GM21390 (cell line): ENCODE measurements around the gene TKTL1.

Experiments used
- ATAC-seq: cut with Tn5 transposase; IDR thresholded peaks from one replicate; pipeline ENCODE4 v1.9.1; 2021; ENCODE audit not compliant: unreplicated experiment

Gene TKTL1

DNA sequence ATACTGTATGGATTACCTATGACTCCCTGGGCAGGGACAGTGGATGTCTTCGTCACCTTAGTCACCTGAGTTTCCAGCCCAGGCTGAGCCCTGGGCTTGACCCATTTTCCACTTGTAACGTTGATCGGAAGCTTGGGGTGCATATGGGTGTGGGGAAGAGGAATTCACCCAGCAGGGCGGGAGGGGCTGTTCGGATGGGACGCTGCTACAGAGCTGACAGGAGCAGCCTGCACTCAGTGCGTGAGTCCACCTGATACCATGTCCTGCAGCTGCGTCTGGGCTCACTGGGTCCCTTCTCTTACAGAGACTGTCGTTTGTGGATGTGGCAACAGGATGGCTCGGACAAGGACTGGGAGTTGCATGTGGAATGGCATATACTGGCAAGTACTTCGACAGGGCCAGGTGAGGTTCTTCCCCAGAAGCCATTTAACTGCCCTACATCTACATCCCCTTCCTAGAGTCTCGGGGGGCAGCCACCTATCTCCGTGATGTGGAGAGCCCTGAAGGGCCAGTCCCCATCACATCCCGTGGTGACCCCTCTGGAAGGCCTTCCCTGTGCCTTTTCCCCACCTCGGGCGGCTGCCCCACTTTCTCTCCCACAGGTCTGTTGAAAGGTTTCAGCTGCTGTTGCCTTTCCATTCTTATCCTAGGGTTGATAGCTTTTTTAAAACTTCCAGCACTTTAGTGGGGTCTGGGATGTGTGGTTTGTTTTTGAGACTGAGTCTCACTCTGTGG lies 13.6 kb downstream of the TKTL1 start:
- no peak for ATAC-seq

DNA sequence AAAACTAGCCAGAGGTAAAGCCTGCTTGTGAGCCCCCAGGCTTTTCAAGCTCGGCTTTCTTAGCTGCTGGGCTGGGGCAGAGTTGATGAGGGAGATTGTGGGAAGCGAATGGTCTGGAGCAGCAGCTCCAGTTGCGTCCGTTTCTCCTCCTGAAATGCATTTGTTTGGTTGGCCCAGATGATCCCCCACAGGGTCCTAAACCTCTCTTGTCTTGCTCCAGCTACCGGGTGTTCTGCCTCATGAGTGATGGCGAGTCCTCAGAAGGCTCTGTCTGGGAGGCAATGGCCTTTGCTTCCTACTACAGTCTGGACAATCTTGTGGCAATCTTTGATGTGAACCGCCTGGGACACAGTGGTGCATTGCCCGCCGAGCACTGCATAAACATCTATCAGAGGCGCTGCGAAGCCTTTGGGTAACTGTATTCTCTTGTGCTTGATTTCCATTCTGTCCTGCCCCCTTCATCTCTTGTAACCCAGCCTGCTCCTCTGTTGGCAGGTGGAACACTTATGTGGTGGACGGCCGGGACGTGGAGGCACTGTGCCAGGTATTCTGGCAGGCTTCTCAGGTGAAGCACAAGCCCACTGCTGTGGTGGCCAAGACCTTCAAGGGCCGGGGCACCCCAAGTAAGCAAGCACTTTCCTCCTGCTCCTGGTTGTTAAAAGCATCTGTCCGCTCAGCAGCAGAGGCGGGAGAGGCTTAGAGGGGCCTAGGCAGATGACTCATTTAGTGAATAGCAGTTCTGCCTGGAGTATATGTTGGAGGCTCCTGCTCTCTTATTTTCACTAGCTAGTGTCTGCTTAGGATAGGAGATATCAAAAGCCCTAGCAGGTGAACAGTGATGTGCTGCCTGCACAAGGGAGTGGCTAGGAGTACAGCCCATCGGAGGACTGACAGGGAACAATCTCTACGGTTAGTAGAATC lies 15.3 kb downstream of the TKTL1 start:
- no peak for ATAC-seq

DNA sequence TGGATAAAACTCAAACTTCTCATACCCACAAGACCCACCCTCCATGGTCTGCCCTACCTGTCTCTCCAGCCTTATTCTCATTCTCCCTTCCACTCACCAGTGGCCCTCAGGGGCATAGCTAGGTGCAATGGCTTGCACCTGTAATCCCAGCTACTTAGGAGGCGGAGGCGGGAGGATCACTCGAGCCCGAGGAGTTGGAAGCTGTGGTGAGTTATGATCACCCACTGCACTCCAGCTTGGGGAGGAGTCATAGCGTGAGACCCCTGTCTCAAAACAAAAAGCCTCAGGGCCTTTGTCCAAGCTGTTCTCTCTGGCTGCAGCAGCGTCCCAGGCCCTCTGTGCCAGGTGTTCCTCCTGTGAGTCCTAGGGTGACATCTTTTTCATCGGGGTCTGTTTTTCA lies 16.5 kb downstream of the TKTL1 start:
- no peak for ATAC-seq

DNA sequence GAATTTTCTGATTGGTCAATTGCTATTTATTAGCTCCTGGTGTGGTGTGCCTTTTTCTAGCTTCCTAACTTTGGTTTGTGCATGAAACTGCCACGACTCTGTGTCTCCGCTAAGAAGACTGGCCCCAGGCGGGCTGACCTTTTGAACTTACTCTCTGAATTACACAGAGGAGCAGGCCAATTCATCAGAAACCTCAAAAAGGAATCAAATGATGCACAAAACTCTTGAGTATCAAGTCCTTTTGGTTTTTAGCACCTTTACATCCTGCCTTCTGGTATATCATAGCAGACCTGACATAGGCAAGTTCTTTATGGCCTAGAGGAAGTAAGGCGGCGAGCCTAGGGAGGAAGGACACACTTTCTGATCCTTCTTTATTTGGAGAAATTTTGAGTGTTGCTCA lies 17.6 kb downstream of the TKTL1 start:
- no peak for ATAC-seq

DNA sequence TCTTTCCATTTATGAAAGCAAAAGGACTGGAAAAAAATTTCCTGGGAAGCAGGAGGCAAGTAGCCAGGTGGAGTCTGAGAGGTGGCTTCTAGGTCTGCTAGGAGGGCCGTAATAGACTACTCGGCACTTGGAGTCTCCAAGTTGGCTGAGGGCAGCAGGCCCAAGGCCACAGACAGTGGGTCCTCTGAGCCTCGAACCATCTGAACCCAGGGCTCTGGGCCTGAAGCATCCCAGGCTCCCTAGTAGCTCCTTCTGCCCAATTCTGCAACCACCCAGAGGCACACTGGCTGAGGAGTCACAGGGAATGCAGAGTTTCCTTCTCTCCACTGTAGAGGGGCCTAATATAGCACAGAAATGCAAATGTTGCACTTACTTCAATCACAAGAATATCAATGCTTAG lies 19.8 kb downstream of the TKTL1 start:
- ATAC-seq: no peak

DNA sequence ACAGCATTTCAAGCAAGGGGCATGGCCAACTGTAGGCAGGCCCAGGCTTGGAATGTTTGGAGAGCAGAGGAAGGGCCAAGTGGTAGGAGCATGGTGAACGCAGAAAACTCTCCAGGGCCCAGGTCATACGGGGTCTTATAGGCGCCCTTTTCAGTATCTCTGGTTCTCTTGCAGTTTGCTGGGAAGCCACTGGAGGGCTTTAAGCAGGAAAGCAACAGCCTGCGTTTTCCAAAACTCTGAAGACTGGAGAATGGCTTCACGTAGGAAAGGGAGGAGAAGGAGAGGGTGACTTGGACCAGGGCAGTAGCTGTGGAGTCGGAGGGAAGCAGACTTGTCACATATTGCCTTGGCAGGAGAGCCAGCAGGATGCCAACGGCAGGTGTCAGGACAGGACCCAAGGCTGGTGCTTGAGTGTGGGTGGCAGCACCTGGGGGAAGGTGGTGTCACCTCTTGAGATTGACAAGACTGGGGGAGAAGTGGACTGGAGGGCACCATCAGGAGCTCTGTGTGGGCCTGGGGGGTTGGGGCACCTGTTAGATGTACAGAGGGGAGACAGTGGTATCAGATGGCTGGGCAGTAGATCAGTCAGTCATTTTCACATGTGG lies 21.9 kb downstream of the TKTL1 start:
- no peak for ATAC-seq

DNA sequence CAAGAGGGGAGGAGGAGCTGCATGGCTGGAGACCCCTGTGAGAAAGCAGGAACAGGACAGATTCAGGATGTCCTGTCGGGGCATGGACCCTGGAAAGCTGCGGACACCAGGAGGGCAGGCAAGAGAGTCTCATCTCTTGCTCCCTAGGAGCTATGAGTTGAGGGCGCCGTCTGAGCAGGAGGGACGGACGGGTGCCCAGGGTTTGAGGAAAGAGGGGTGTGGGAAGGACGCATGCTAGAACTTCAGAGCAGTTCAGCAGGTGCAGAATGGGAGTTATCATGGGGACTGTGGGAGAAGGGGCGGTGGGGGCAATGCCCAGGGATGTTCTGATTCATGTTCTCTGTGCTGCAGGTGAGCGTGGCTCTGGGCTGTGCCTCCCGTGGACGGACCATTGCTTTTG lies 24.8 kb downstream of the TKTL1 start:
- ATAC-seq: no peak

DNA sequence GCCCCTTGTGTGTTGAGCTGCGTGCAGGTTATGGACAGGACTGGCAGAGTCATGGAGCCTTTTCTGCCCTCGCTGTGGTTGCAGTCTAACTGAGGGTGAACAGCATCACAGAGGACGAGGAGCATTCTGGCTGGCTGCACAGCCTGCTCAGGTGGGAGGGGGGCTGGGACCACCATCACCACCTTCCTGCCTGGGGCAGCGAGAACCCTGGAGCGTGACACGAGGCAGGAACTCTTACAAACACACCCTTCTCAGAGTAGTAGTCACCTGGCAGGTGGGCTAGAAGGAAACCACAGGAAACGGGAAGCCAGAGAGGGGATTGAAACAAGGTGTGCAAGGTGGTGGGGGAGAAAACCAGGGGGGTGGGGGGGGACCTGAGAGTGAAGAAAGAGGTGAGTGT lies 25.6 kb downstream of the TKTL1 start:
- no peak for ATAC-seq

DNA sequence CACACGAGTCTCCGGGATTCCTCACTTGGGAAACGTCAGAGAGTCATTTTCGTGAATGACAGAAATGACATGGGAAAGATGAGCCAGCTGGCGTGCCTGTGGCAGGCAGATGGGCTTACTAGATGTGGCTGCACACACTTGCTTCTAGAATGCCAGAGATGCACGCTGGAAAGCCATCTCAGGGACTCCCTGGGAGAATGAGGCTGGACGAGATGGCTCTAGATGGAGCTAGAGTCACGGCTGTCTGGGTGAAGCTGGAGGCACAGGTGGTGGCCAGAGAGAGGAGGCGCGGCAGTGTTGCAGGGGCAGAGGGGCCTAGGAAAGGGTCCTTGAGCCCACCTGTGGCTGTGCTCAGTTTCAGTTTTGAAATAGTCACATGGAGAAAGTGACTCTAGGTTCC lies 26.0 kb downstream of the TKTL1 start:
- ATAC-seq: no peak

DNA sequence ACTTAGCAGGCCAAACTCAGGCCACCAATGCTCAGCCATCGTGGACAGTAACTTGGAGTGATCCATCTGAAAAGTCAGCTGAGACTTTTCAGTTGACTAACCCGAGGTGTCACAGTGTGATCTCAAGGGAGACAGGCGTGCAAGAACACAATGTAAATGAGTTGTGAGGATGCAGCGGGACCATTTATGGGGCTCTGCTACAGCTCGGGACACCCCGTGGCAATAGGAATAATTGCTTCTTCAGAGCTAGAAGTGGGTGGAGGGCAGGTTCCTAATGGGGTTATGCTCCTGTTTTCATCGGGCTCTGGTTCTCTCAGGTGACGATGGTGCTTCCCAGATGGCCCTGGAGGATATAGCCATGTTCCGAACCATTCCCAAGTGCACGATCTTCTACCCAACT lies 27.3 kb downstream of the TKTL1 start:
- ATAC-seq: no peak

DNA sequence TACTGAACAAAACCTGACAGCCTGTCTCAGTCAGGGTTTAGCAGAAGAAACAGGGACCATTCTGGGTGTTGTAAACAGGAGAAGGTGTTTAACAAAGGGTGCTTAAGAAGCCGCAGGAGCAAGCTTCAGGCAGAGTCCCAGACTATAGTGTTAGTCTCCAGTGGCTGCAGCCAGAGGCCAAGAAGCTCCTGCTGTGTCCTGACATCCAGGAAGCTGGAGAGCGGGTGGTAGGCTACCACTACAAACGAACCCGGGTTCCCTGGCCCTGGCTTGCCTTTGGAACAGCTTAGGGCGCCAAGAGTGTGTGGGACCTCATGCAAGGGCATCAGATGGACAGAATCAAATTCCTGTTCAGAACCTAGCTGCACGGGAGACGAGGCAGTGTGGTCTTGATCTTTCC lies 27.9 kb downstream of the TKTL1 start:
- ATAC-seq: no peak

DNA sequence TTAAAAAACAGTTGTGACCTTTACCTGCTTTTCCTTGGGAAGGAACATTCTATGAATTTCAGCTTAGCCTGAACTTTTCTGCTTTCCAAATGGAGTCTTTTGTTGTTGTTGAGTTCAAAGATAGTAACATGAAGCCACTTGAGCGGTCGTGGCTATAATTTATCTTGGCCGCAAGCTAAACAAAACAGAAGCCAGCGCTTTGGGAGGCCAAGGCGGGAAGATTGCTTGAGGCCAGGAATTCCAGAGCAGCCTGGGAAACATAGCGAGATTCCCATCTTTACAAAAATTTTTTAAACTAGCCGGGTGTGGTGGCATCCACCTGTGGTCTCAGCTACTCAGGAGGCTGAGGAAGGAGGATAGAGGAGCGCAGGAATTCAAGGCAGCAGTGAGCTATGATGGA lies 29.9 kb downstream of the TKTL1 start:
- ATAC-seq: no peak

DNA sequence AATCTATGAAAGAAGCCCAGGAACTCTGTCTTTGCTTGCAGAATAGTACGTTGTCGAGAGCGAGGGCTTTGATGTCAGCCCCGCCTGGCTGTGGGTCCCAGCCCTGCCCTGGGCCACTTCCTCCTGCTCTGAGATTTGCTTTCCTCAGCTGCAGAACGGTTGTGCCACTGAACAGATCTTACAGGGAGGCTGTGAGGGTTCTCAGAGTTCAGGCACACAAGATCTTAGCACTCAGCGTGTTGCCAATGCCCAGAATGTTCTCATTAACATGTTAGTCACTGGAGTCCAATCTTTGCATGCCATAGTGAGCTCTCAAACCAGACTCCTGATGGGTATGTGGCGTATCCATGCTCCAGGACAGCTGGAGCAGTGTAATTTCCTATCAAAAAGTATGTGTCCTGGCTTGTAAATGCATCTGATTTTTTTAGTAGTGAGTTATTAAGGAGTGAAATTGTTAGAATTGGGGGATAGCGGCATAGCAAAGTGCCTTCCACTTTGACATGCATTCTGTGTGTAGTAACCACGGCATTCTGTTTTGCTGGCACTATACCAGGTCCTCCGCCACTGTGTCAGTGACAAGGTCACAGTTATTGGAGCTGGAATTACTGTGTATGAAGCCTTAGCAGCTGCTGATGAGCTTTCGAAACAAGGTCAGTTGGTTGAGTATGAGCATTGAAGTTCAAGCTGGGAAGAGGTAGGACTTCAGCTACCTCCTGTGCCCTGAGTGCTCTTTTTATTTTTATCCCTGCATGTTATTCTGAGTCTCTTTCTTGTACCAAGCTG lies 31.6 kb downstream of the TKTL1 start:
- no peak for ATAC-seq

DNA sequence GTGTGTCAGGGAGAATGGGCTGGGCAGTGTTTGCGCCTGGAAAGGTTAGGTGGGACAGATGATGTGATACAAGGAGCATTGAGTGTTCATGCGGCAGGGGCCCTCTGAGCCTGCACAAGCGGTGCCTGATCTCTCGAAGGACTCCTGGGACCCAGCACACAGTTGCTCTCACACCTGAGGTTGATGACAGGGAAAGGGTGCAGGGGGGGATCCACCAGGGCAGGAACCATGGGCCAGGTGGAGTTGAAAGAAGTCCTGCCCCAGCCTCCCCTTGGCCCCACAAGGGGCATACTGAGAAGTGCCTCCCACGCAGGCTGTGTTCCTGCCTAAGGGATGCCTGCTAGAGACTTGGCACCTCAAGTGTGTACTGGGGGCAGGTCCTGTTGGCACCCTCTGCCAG lies 33.1 kb downstream of the TKTL1 start:
- no peak for ATAC-seq

DNA sequence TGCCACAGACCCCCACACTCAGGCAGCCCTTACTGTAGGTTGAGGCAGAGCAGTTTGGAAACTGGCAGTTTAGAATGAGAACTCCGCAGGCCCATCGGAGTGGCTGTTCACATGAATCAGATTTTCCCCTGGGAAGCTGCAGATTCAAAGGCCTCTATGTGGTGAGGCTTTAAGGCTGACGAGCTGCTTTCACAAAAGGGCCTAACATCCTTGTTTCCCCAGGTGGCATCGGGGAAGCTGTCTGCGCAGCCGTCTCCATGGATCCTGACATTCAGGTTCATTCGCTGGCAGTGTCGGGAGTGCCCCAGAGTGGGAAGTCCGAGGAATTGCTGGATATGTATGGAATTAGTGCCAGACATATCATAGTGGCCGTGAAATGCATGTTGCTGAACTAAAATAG lies 33.7 kb downstream of the TKTL1 start:
- no peak for ATAC-seq

DNA sequence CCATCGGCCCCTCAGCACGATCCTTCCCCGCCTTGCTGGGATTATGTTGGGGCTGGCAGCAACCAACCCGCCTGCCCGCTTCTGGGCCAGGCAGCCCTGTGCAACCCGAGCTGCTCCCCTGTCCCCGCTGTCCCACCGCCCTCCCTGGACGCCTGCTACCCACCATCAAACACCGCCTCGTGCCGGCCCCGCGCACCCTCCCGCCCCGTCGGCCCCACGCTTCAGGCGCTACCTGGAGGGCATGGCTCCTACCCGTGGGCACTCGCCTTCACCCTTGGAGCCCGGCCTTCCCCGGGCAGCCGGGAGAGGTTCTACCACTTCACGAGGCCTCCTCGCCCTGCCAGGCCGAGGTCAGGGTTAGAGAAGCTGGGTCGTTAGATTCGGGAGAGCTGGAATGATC lies 37.0 kb downstream of the TKTL1 start:
- no peak for ATAC-seq

DNA sequence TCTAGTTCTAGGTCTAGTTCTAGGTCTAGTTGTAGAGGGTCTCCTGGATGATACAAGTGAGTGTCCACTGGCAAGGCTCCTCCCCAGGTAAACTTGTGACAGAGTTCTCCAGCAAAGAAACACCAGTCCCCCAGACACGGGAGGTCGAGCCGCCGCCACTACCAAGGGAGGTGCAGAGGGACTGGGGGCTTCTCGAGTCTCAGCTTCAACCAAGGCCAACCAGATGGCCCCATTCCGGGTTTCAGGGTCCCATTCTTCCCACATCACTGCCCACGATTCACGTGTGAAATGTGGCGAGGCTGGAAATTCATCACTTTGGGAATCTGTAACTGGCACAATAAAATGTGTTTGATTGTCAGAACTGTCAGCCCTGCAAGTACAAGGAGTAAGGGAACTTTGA lies 37.5 kb downstream of the TKTL1 start:
- ATAC-seq: no peak

DNA sequence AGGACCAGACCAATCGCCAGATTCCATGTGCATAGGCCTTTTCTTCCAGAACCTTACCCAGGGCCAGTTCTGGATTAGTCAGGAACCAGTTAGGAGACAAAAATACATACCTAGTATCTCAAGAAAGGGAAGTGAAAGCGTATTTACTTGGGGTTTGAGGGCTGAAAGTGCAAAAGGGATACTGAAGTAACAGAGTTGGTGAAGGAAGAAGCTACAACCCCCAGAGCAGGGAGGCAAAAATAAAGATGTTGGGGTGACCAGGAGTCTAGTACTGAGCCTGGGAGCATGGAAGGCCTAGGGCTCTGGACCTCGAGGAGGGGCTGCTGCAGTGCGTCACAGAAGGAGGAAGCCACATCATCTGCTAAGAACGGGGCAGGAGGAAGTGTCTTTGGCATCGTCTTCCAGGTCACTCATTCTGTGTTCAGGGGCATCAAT lies 38.3 kb downstream of the TKTL1 start:
- ATAC-seq: peak; percentile 77

DNA sequence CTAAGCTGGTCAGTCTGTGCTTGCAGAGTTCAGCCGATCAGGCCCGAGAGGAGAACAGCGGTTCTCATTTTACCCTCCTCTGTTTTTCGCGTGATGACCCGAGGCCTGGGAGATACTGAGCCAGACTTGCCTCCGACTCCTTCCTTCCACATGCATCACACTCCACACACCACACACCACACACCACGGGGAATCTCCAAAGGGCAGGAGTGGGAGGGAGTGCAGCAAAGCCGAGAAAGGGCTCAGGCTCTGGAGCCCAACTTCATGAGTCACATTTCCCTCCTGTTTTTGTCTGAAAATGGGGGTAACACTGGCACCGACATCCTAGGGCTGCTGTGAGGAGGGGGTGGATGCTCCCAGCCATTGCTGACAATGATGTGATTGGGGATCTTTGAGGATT lies 38.9 kb downstream of the TKTL1 start:
- ATAC-seq: no peak

DNA sequence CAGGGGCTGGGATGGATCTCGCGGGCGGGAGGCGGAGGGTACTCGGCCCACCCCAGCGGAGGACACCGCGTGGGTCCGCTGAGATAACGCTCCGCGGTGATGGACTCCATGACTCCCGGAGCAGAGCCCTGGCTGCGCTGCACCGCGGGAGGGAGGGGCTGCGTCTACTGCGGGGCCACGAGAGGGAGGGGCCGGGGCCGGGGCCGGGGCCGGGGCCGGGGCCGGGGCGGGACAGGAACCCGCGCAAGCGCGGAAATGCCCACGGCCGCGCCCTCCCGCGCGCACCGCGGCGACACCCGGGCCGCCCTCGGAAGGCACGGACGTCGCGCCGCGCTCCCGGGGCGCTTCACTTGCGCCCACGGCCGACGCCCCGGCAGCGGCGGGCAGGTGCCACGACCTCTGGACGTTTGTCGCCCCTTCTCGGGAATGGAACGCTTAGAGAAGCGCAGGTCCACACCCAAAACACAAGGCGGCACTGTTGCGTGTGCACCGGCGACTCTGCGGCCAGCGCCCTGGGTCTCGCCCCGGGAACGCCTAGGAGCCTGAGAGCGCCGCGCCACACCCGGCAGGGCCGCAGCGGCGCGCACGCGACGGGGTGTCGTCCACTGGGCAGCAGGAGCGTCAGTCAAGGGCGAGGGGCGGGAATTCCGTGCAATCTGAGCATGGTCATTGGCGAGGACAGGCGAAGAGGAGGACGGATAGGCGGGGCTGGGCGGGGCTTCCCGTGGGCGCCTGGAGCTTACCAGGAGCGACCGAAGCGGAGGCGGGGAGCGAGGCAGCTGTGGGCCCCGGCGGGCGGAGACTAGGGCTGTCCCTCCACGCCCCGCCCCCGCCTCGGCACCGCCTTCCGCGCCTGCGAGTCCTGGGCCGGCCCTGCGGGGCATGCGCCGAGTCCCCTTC lies 46.1 kb downstream of the TKTL1 start:
- ATAC-seq: peak; percentile 75
